Erythroblast (primary cell): ENCODE results near the gene STAT5B.

ENCODE experiments used
- GATA1 ChIP-seq: IDR thresholded peaks from 2 replicates; pipeline ENCODE4 v1.6.1; 2011; ENCODE audit warnings: low read depth, mild to moderate bottlenecking, control low read depth, low read length, moderate library complexity
- POLR2A ChIP-seq: IDR thresholded peaks from 2 replicates; pipeline ENCODE4 v1.6.1; 2011; ENCODE audit warnings: mild to moderate bottlenecking, low read length

DNA sequence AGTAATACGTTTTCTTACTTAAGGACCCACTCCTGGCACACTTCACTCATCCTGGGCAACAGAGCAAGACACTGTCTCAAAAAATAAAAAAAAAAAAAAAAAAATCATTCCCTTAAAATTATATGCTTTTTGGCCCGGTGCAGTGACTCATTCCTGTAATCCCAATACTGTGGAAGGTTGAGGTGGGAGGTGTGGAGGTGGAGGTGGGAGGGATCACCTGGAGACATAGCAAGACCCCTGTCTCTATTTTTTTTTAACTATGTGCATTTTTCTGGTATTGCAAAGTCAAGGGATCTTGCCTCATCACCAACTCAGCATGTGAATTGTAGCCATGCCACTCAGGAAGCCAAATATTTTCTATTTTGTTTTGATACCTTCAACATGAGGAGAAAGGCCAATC, 9.7 kb downstream of the STAT5B start:
- no peak for TF ChIP-seq POLR2A
- no peak for TF ChIP-seq GATA1
